ENCODE data around the gene CDKL5. TPM values are rescaled to one million over a fixed set of nuclear protein-coding genes. Genes with fewer than 3 reads are reported as not detected.
A peak's percentile ranks its signal among the peaks of the same experiment; 100 is the strongest.

CDKL5 gene
- total RNA-seq, 1 experiment from 2014 or later: 0.82 TPM

GRCh38 chrX:18666614-18667013 is 241.2 kb downstream of the CDKL5 start:
- Histone ChIP-seq H2AFZ (ENCODE audit: low read length) (no peak overlapping the region), H3K4me3 (ENCODE audit: low read length) (no peak overlapping the region), H4K20me1 (ENCODE audit: insufficient read depth, low read depth, low read length) (no peaks in the 10 kb centered on the region), H3K27me3 (ENCODE audit: low read length) (no peaks in the 10 kb centered on the region), H3K4me1 (ENCODE audit: low read length) (no peaks in the 10 kb centered on the region), H3K4me2 (ENCODE audit: low read depth, low read length, poor library complexity, severe bottlenecking) (no peak overlapping the region), H3K36me3 (ENCODE audit: insufficient read depth, low read length) (no peaks in the 10 kb centered on the region), H3K27ac (ENCODE audit: low read length) (no peak overlapping the region), H3K9ac (ENCODE audit: low read length) (no peak overlapping the region), H3K9me2 (replicated peaks; ENCODE audit: insufficient read depth, low read length) (no peaks in the 10 kb centered on the region), H3K79me2 (ENCODE audit: low read length) (no peaks in the 10 kb centered on the region), H3K9me3 (ENCODE audit: low read length) (no peaks in the 10 kb centered on the region)
- DNase-seq: no peak

GRCh38 chrX:18668071-18668835 is 242.8 kb downstream of the CDKL5 start:
- Histone ChIP-seq H3K4me3 (ENCODE audit: low read length) (no peak overlapping the region), H3K9me3 (ENCODE audit: low read length) (no peaks in the 10 kb centered on the region), H3K27ac (ENCODE audit: low read length) (no peak overlapping the region), H3K9me2 (replicated peaks; ENCODE audit: insufficient read depth, low read length) (no peaks in the 10 kb centered on the region), H3K9ac (ENCODE audit: low read length) (no peak overlapping the region), H3K79me2 (ENCODE audit: low read length) (no peaks in the 10 kb centered on the region), H3K36me3 (ENCODE audit: insufficient read depth, low read length) (no peaks in the 10 kb centered on the region), H3K4me2 (ENCODE audit: low read depth, low read length, poor library complexity, severe bottlenecking) (no peak overlapping the region), H3K4me1 (ENCODE audit: low read length) (no peaks in the 10 kb centered on the region), H2AFZ (ENCODE audit: low read length) (no peak overlapping the region), H4K20me1 (ENCODE audit: insufficient read depth, low read depth, low read length) (no peaks in the 10 kb centered on the region), H3K27me3 (ENCODE audit: low read length) (no peaks in the 10 kb centered on the region)
- no peak for DNase-seq

- no peak within 1 kb of the TSS for H2AFZ ChIP-seq (ENCODE audit: low read length)
- H3K9me2 ChIP-seq (replicated peaks; ENCODE audit: insufficient read depth, low read length): no peaks in the 10 kb centered on the region
- no peak within 1 kb of the TSS for H3K27ac ChIP-seq (ENCODE audit: low read length)
- no peaks in the 10 kb centered on the region for H3K36me3 ChIP-seq (ENCODE audit: insufficient read depth, low read length)
- H3K4me1 ChIP-seq (ENCODE audit: low read length): peaks cover 10% of the 10 kb centered on the region
- no peaks in the 10 kb centered on the region for H3K27me3 ChIP-seq (ENCODE audit: low read length)
- H3K4me3 ChIP-seq (ENCODE audit: low read length): no peak within 1 kb of the TSS
- no peak within 1 kb of the TSS for H3K9ac ChIP-seq (ENCODE audit: low read length)
- no peak within 1 kb of the TSS for H3K4me2 ChIP-seq (ENCODE audit: low read depth, low read length, poor library complexity, severe bottlenecking)
- no peak for DNase-seq
- H3K79me2 ChIP-seq (ENCODE audit: low read length): no peaks in the 10 kb centered on the region
- H4K20me1 ChIP-seq (ENCODE audit: insufficient read depth, low read depth, low read length): no peaks in the 10 kb centered on the region
- H3K9me3 ChIP-seq (ENCODE audit: low read length): no peaks in the 10 kb centered on the region
Observed at GRCh38 chrX:18672008-18672407, 246.6 kb downstream of the CDKL5 start, which contains the start of gene RS1. TSS of gene RS1 (minus strand) at chrX:18672108. CDS start at chrX:18672068, 40 bp downstream.

- no peak for DNase-seq
- Histone ChIP-seq H3K79me2 (ENCODE audit: low read length) (no peaks in the 10 kb centered on the region), H2AFZ (ENCODE audit: low read length) (no peak overlapping the region), H3K9ac (ENCODE audit: low read length) (no peak overlapping the region), H3K4me2 (ENCODE audit: low read depth, low read length, poor library complexity, severe bottlenecking) (peak overlapping the region; percentile 34), H3K4me1 (ENCODE audit: low read length) (peaks cover 10% of the 10 kb centered on the region), H3K9me3 (ENCODE audit: low read length) (no peaks in the 10 kb centered on the region), H3K4me3 (ENCODE audit: low read length) (peak overlapping the region; percentile 41; the same call in 1 of the 2 replicates), H3K27ac (ENCODE audit: low read length) (no peak overlapping the region), H3K27me3 (ENCODE audit: low read length) (no peaks in the 10 kb centered on the region), H4K20me1 (ENCODE audit: insufficient read depth, low read depth, low read length) (no peaks in the 10 kb centered on the region), H3K36me3 (ENCODE audit: insufficient read depth, low read length) (no peaks in the 10 kb centered on the region), H3K9me2 (replicated peaks; ENCODE audit: insufficient read depth, low read length) (no peaks in the 10 kb centered on the region)
Observed at GRCh38 chrX:18674417-18674787, 249.0 kb downstream of the CDKL5 start.

- peak; percentile 88 for DNase-seq
- H3K9ac ChIP-seq (ENCODE audit: low read length): peak overlapping the region; percentile 61
- no peaks in the 10 kb centered on the region for H4K20me1 ChIP-seq (ENCODE audit: insufficient read depth, low read depth, low read length)
- H3K4me2 ChIP-seq (ENCODE audit: low read depth, low read length, poor library complexity, severe bottlenecking): peak overlapping the region; percentile 66
- no peaks in the 10 kb centered on the region for H3K27me3 ChIP-seq (ENCODE audit: low read length)
- no peaks in the 10 kb centered on the region for H3K79me2 ChIP-seq (ENCODE audit: low read length)
- peak overlapping the region; percentile 86; the same call in 1 of the 2 replicates for H2AFZ ChIP-seq (ENCODE audit: low read length)
- no peak overlapping the region for H3K27ac ChIP-seq (ENCODE audit: low read length)
- peak overlapping the region; percentile 64 for H3K4me3 ChIP-seq (ENCODE audit: low read length)
- H3K9me3 ChIP-seq (ENCODE audit: low read length): no peaks in the 10 kb centered on the region
- no peaks in the 10 kb centered on the region for H3K36me3 ChIP-seq (ENCODE audit: insufficient read depth, low read length)
- peaks cover 10% of the 10 kb centered on the region for H3K4me1 ChIP-seq (ENCODE audit: low read length)
- no peaks in the 10 kb centered on the region for H3K9me2 ChIP-seq (replicated peaks; ENCODE audit: insufficient read depth, low read length)
Observed at GRCh38 chrX:18674788-18675735, 249.7 kb downstream of the CDKL5 start.

- Histone ChIP-seq H3K9me3 (ENCODE audit: low read length) (no peaks in the 10 kb centered on the region), H2AFZ (ENCODE audit: low read length) (no peak overlapping the region), H3K27ac (ENCODE audit: low read length) (no peak overlapping the region), H4K20me1 (ENCODE audit: insufficient read depth, low read depth, low read length) (no peaks in the 10 kb centered on the region), H3K9ac (ENCODE audit: low read length) (no peak overlapping the region), H3K79me2 (ENCODE audit: low read length) (no peaks in the 10 kb centered on the region), H3K36me3 (ENCODE audit: insufficient read depth, low read length) (no peaks in the 10 kb centered on the region), H3K4me2 (ENCODE audit: low read depth, low read length, poor library complexity, severe bottlenecking) (no peak overlapping the region), H3K9me2 (replicated peaks; ENCODE audit: insufficient read depth, low read length) (no peaks in the 10 kb centered on the region), H3K4me3 (ENCODE audit: low read length) (no peak overlapping the region), H3K27me3 (ENCODE audit: low read length) (no peaks in the 10 kb centered on the region), H3K4me1 (ENCODE audit: low read length) (peaks cover 10% of the 10 kb centered on the region)
- no peak for DNase-seq
Observed at GRCh38 chrX:18676050-18676449, 250.6 kb downstream of the CDKL5 start.

- no peaks in the 10 kb centered on the region for H3K27me3 ChIP-seq (ENCODE audit: low read length)
- H3K79me2 ChIP-seq (ENCODE audit: low read length): no peaks in the 10 kb centered on the region
- no peak for DNase-seq
- no peaks in the 10 kb centered on the region for H3K9me2 ChIP-seq (replicated peaks; ENCODE audit: insufficient read depth, low read length)
- no peaks in the 10 kb centered on the region for H3K9me3 ChIP-seq (ENCODE audit: low read length)
- H4K20me1 ChIP-seq (ENCODE audit: insufficient read depth, low read depth, low read length): no peaks in the 10 kb centered on the region
- no peaks in the 10 kb centered on the region for H3K36me3 ChIP-seq (ENCODE audit: insufficient read depth, low read length)
- no peak overlapping the region for H3K4me2 ChIP-seq (ENCODE audit: low read depth, low read length, poor library complexity, severe bottlenecking)
- no peak overlapping the region for H3K27ac ChIP-seq (ENCODE audit: low read length)
- H2AFZ ChIP-seq (ENCODE audit: low read length): no peak overlapping the region
- H3K4me1 ChIP-seq (ENCODE audit: low read length): peaks cover 10% of the 10 kb centered on the region
- H3K9ac ChIP-seq (ENCODE audit: low read length): no peak overlapping the region
- no peak overlapping the region for H3K4me3 ChIP-seq (ENCODE audit: low read length)
Observed at GRCh38 chrX:18676470-18676869, 251.1 kb downstream of the CDKL5 start.
